ENCODE measurements around the gene ADGB.

Gene ADGB

GRCh38 chr6:146628350-146628749, 29.6 kb downstream of the ADGB start:
- TF ChIP-seq CTCF (IDR thresholded peaks at IDR 0.05; ENCODE audit: borderline replicate concordance, insufficient read depth, low read depth, low read length) = no peak
- no peak overlapping the region for H3K4me3 ChIP-seq (ENCODE audit: low read depth, low read length)

DNA sequence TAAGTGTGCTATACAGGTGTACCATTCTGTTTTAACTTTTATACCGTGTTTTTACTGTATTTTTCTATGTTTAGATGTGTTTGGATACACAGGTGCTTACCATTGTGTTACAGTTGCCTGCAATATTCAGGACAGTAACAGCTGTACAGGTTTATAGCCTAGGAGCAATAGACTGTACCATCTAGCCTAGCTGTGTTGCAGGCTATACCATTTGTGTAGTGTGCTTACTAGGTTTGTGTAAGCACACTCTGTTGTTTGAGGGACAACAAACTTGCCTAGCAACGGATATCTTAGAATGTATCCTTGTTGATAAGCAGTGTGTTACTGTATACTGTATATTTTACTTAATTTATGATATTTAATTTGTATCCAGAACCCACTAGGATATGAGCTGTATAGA, 35.2 kb downstream of the ADGB start:
- TF ChIP-seq CTCF (IDR thresholded peaks at IDR 0.05; ENCODE audit: borderline replicate concordance, insufficient read depth, low read depth, low read length) = no peak
- no peak overlapping the region for H3K4me3 ChIP-seq (ENCODE audit: low read depth, low read length)

GRCh38 chr6:146635165-146635564, 36.4 kb downstream of the ADGB start:
- TF ChIP-seq CTCF (IDR thresholded peaks at IDR 0.05; ENCODE audit: borderline replicate concordance, insufficient read depth, low read depth, low read length) = no peak
- H3K4me3 ChIP-seq (ENCODE audit: low read depth, low read length) = no peak overlapping the region

- TF ChIP-seq CTCF (IDR thresholded peaks at IDR 0.05; ENCODE audit: borderline replicate concordance, insufficient read depth, low read depth, low read length) = no peak
- no peak overlapping the region for H3K4me3 ChIP-seq (ENCODE audit: low read depth, low read length)
Observed at GRCh38 chr6:146636481-146636880, 37.7 kb downstream of the ADGB start.

DNA sequence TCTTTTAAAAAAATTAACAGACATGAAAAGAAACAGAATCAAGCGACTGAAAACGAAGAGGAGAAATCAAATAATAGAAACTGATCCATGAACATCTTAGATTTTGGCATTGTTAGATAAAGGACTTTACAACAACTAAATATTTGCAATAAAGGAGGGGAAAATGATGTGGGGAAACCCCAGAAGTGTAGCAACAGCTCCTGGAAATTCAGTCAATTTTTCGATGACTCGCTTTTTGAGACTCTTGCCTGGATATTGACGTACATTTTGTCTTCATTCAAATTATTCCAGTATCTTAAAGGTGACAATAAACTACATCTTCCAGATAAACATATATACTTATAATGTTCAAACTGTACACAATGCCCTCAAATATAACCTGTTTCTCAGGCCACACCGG, 44.1 kb downstream of the ADGB start:
- TF ChIP-seq CTCF (IDR thresholded peaks at IDR 0.05; ENCODE audit: borderline replicate concordance, insufficient read depth, low read depth, low read length) = no peak
- H3K4me3 ChIP-seq (ENCODE audit: low read depth, low read length) = no peak overlapping the region

DNA sequence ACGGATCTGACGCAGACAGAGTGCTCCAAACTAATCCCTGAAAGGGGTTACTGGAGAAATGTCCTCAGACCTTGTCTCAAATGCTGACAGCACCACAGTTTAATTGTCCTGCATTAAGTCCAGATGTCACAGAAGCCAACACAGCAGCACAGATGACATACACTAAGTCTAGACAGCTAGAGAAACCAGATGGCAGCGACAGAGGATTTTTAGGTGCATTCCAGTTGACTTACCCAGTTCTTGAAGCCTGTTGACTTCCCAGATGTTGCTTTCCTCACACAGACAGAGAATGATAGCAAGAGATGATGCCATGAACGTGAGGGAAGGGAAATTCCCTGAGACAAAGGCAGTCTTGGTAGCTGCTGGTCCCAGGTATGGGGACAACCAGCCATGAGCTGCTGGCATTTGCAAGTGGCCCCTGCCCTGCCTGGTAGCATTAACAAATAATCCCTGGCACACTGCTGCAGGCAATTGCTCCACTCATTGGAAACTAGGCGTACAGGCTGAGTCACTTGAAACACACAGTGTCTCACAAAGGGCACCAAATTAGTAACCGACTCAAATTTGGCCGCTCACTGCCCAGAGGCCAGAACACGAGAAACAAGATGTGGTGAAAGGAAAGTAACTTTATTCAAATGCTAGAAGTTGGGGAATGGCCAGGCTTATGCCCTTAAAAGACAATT, 52.2 kb downstream of the ADGB start:
- no peak overlapping the region for H3K4me3 ChIP-seq (ENCODE audit: low read depth, low read length)
- no peak for TF ChIP-seq CTCF (IDR thresholded peaks at IDR 0.05; ENCODE audit: borderline replicate concordance, insufficient read depth, low read depth, low read length)

- no peak for TF ChIP-seq CTCF (IDR thresholded peaks at IDR 0.05; ENCODE audit: borderline replicate concordance, insufficient read depth, low read depth, low read length)
- H3K4me3 ChIP-seq (ENCODE audit: low read depth, low read length) = no peak overlapping the region
Observed at GRCh38 chr6:146651482-146651863, 52.7 kb downstream of the ADGB start.
